K562 treated with DMSO at 1 percent for 48 hours (cell line): ENCODE results near the gene AMDHD2. TPM values are rescaled to one million over a fixed set of nuclear protein-coding genes. Genes with fewer than 3 reads are reported as not detected.

Source experiments
- total RNA-seq: library from RNA; unstranded; fragments of 300-600 nt; gene quantifications from 2 replicates; pipeline ENCODE4 v1.2.3, GENCODE V29; 2022; ENCODE audit warnings: low replicate concordance; ENCODE audit errors: extremely low read depth

The AMDHD2 gene, protein sequence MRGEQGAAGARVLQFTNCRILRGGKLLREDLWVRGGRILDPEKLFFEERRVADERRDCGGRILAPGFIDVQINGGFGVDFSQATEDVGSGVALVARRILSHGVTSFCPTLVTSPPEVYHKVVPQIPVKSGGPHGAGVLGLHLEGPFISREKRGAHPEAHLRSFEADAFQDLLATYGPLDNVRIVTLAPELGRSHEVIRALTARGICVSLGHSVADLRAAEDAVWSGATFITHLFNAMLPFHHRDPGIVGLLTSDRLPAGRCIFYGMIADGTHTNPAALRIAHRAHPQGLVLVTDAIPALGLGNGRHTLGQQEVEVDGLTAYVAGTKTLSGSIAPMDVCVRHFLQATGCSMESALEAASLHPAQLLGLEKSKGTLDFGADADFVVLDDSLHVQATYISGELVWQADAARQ
- not detected in 2 replicates for total RNA-seq

DNA sequence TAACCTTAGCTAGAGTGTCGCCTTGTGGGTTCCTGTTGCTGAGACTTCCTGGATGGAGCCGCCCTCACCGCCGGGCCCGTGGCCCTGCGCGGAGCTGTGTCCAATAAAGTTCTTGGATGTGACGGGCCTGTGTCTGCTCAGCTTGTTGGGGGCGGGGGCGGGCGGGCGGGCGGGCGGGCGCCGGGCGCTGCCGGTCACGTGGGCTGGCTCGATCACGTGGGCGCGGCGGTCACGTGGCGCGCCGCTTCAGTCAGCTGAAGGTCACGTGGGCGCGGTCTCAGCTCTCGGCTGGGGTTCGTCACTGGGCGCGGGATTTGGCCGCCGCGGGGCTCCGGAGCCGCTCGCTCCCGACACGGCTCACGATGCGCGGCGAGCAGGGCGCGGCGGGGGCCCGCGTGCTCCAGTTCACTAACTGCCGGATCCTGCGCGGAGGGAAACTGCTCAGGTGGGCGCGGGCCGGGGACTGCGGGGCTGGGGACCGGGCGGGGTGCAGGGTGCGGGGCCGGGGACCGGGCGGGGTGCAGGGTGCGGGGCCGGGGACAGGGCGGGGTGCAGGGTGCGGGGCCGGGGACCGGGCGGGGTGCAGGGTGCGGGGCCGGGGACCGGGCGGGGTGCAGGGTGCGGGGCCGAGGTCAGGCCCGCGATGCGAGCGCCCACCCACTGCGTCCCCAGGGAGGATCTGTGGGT, at the start of gene AMDHD2:
Gene AMDHD2, plus strand, starts transcription at position 275 of the 687 bp plus-strand sequence. Its CDS starts 88 bp downstream, at position 363.

DNA sequence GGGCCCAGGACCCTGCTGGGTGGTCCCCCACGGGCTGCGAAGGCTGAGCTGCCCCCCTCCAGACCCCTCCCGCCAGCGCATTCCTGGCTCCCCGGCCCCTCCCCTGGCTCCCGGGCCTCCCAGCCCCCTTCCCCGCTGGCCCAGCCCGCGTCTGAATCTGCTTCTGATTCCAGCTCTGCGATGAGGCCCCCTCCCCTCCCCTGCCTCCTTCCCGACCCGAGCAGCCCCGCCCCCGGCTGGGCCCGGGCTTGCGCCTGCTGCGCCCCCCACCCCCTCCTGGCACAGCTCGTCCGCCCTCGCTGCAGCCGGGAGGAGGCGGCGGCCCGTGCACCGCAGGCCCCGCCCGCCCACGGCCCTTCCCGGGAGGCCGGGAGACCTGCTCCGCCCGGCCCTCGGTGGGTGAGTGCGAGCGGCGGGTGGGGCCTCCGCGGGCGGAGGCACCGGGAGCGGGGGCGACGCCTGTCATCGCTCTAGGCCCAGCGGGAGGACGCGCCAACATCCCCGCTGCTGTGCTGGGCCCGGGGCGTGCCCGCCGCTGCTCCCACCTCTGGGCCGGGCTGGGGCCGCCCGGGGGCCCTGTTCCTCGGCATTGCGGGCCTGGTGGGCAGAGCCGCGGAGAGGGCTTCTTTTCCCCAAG, 49.0 kb upstream of the AMDHD2 start, which contains the start of gene NTN3:
Gene NTN3, plus strand, starts transcription at position 282 of the 637 bp plus-strand sequence. CDS start 405 bp downstream, outside the sequence.

DNA sequence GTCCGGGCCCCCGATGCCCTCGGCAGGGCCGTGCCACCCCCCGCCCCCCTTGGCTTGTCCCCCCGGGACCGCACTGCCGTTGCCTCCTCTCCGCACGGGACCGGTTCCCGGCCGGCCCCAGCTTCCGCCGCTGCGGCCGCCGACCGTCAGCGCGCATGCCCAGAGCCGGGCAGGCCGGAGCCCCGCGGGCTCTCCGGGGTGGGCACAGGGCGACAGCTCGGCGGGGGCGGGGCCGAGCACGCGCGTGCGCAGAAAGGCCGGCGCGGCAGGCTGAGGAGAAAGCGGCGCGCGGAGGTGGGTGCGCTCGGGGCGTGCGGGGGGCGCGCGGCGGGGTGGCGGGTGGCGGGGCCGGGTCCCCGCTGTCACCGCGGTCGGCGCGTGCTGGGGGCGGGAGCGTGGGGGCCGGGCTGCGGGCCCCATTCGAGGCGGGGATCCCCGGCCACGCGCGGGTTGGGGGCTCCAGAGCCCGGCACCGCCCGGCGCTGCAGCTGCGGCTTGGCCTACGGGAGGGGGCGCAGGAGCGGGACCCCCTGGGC, 45.2 kb upstream of the AMDHD2 start, which contains the start of gene TBC1D24:
Gene TBC1D24, plus strand, starts transcription at position 251 of the 536 bp plus-strand sequence. CDS start 21,022 bp downstream, outside the sequence.

DNA sequence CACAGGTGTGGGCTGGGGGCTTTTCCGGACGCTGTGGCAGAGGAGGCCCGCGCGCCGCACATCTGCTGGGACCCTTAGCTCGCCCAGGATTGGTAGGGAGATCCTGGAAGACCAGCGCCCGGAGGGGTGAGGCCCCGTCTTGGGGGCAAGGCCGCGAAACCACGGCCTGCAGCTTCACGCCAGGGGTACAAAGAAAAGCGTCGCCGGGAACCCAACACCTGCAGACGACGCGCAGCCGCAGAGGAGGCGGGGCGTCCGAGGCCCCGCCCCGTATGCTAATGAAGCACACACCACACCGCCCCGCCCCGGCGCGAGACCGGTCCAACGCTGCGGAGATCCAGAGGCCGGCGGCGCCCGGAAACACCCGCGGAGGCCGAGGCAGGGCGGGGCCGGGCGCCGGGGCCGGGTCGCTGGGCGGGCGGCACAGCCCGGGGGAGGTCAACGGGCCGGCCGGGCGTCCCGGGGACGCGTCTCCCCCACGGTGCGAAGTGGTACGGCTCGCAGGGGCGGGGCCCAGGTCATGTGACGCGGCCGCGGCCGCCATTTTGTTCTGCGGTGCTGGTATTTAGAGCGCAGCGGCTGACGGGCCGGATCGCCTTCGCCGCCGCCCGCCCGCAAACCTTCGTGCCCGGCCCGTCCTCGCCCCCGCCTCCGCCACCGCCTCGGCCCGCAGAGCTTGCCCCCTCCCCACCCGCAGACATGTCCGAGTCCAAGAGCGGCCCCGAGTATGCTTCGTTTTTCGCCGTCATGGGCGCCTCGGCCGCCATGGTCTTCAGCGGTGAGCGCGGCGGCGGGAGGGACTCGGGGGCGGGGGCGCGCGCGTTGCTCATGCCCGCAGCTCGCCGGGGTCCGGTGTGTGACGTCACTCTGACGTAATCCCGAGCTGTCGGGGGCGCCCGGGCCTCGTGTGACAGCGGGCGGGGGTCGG, 6.5 kb upstream of the AMDHD2 start, which contains the start of gene ATP6V0C:
Gene ATP6V0C, plus strand, starts transcription at position 548 of the 928 bp plus-strand sequence. Its CDS starts 152 bp downstream, at position 700.

DNA sequence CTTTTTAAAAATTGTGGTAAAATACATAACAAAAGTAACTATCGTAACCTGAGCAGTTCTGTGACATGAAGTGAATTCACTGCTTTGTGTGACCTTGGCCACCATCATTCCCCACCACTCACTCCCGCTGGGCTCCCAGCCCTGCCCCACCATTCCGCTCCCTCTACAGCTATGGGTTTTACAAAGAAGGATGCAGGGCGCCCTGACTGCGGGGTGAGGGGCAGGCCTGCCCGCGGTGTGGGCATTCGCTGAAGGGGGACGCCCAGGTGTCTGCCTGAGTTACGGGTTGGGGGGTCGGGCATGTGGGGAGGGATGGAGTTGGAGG, 11.2 kb downstream of the AMDHD2 start, which contains the start of gene CEMP1:
Gene CEMP1, minus strand, starts transcription at position 38 of the 325 bp plus-strand sequence. CDS start 335 bp downstream, outside the sequence.

DNA sequence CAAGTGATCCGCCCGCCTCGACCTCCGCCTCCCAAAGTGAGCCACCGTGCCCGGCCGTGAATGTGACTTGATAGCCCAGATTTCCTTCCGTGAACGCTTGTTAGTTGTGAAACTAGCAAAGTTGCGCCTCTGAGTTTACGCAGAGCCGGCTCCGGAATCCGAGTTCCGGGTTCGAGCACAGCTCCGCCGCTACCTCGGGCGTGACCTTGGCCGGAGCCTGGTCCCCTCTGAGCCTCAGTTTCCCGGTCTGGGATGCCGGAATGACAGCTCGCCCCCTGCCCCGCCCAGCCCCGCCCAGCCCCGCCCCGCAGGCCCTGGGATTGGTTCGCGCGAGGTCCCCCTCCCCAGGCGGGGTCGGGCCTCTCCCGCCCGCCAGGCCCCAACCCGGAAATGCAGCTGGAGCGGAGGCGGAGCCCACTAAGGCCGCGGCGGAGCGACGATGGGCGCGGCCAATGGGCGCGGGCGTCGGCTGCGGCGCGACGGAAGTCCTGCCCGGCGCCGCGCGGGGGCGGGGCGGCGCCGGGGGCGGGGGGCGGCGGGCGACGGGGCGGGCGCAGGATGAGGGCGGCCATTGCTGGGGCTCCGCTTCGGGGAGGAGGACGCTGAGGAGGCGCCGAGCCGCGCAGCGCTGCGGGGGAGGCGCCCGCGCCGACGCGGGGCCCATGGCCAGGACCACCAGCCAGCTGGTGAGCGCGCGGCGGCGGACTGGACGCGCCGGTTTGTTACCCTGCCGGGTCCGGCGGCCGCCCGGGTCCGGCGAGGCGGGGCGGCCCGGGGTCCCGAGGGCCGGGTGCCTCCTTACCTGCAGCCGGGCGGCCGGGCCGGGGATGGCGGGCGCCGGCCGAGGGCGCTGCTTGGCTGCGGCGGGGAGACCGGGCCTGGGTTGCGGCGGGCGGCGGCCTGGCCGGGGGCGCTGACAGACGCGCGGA, 17.5 kb downstream of the AMDHD2 start, which contains the start of gene PDPK1:
Gene PDPK1, plus strand, starts transcription at position 571 of the 929 bp plus-strand sequence. Its CDS starts 92 bp downstream, at position 663.

Other genes with a start within 250 kb of the AMDHD2 start
- not detected in 2 replicates for gene ABCA3, start 179.6 kb upstream of the AMDHD2 start, total RNA-seq
- gene CCNF, start 90.9 kb upstream of the AMDHD2 start, total RNA-seq: not detected in 2 replicates
- gene TEDC2, start 60.3 kb upstream of the AMDHD2 start, total RNA-seq: not detected in 2 replicates
- gene NTN3, start 49.1 kb upstream of the AMDHD2 start, total RNA-seq: not detected in 2 replicates
- not detected in 2 replicates for gene TBC1D24, start 45.2 kb upstream of the AMDHD2 start, total RNA-seq
- gene ATP6V0C, start 6.4 kb upstream of the AMDHD2 start, total RNA-seq: not detected in 2 replicates
- not detected in 2 replicates for gene CEMP1, start 11.0 kb downstream of the AMDHD2 start, total RNA-seq
- not detected in 2 replicates for gene PDPK1, start 17.6 kb downstream of the AMDHD2 start, total RNA-seq
- not detected in 2 replicates for gene KCTD5, start 162.2 kb downstream of the AMDHD2 start, total RNA-seq
- not detected in 2 replicates for gene PRSS27, start 199.9 kb downstream of the AMDHD2 start, total RNA-seq
- gene SRRM2, start 232.3 kb downstream of the AMDHD2 start, total RNA-seq: 132 TPM in 1 of 2 replicates, not detected in the other